NCI-H2196 treated with DMSO at 0.1 percent for 48 hours (cell line): ENCODE measurements around the gene LYVE1.

Source experiments
- DNase-seq: peaks from one replicate; lab custom pipeline; 2025; ENCODE audit not compliant: unreplicated experiment; lab: John Stamatoyannopoulos, UW

Gene LYVE1

GRCh38 chr11:10561947-10562346 lies 6.5 kb downstream of the LYVE1 start:
- no peak for DNase-seq

GRCh38 chr11:10561043-10561818 lies 7.2 kb downstream of the LYVE1 start:
- no peak for DNase-seq

- DNase-seq, result no peak
Measured at GRCh38 chr11:10558288-10558687, 10.2 kb downstream of the LYVE1 start.

- DNase-seq, result no peak
Measured at GRCh38 chr11:10556590-10556989, 11.9 kb downstream of the LYVE1 start.

GRCh38 chr11:10551845-10552352 lies 16.6 kb downstream of the LYVE1 start:
- DNase-seq, result no peak

- no peak for DNase-seq
Measured at GRCh38 chr11:10551290-10551592, 17.2 kb downstream of the LYVE1 start.

- no peak for DNase-seq
Measured at GRCh38 chr11:10550503-10551289, 17.8 kb downstream of the LYVE1 start.

- no peak for DNase-seq
Measured at GRCh38 chr11:10544491-10545465, 23.7 kb downstream of the LYVE1 start.

- no peak for DNase-seq
Measured at GRCh38 chr11:10543782-10544181, 24.7 kb downstream of the LYVE1 start.

GRCh38 chr11:10542776-10543175 lies 25.7 kb downstream of the LYVE1 start:
- DNase-seq, result no peak

GRCh38 chr11:10541561-10541930 lies 26.9 kb downstream of the LYVE1 start:
- DNase-seq, result no peak

- DNase-seq, result peak; percentile 90
Measured at GRCh38 chr11:10540915-10541560, 27.4 kb downstream of the LYVE1 start, which contains the start of gene RNF141. Gene RNF141, minus strand, starts transcription at chr11:10541187. Its CDS starts 7,029 bp downstream, at chr11:10534158.

- DNase-seq, result no peak
Measured at GRCh38 chr11:10540546-10540914, 27.9 kb downstream of the LYVE1 start.

- DNase-seq, result no peak
Measured at GRCh38 chr11:10539339-10539738, 29.1 kb downstream of the LYVE1 start.

GRCh38 chr11:10538924-10539323 lies 29.5 kb downstream of the LYVE1 start:
- no peak for DNase-seq

- DNase-seq, result no peak
Measured at GRCh38 chr11:10537600-10537999, 30.9 kb downstream of the LYVE1 start.

GRCh38 chr11:10534316-10534715 lies 34.1 kb downstream of the LYVE1 start:
- no peak for DNase-seq

GRCh38 chr11:10533323-10533722 lies 35.1 kb downstream of the LYVE1 start:
- DNase-seq, result no peak

GRCh38 chr11:10532526-10532925 lies 35.9 kb downstream of the LYVE1 start:
- DNase-seq, result no peak

GRCh38 chr11:10529279-10529678 lies 39.2 kb downstream of the LYVE1 start:
- no peak for DNase-seq

GRCh38 chr11:10528121-10528520 lies 40.3 kb downstream of the LYVE1 start:
- DNase-seq, result no peak
